Measurements from ENCODE around the gene SAYSD1.

The SAYSD1 gene

GRCh38 chr6:39056191-39056590 lies 58.8 kb downstream of the SAYSD1 start:
- no peak for DNase-seq

- no peak for DNase-seq
These were observed 59.3 kb downstream of the SAYSD1 start for GRCh38 chr6:39055661-39056060.

GRCh38 chr6:39054577-39055142 lies 60.3 kb downstream of the SAYSD1 start:
- DNase-seq, result no peak
